ENCODE results near the gene PLPP2. TPM values are rescaled to one million over a fixed set of nuclear protein-coding genes. Genes with fewer than 3 reads are reported as not detected.

The PLPP2 gene
- total RNA-seq, 2 experiments from 2014 or later: 0.03 to 0.80 TPM

- ChIA-PET POLR2A (no interaction called here), CTCF (ENCODE audit: unreplicated experiment) (no interaction called here)
- Histone ChIP-seq H3K9me3 (ENCODE audit: low read length) (no peaks in the 10 kb centered on the region), H3K36me3 (ENCODE audit: insufficient read depth, low read length) (no peaks in the 10 kb centered on the region), H3K27ac (ENCODE audit: low read depth, low read length, poor library complexity, severe bottlenecking) (no peak overlapping the region), H3K79me2 (ENCODE audit: insufficient read depth, low read depth, low read length) (no peaks in the 10 kb centered on the region), H3K4me1 (ENCODE audit: insufficient read depth, low read length, poor library complexity, severe bottlenecking) (no peaks in the 10 kb centered on the region), H2AFZ (ENCODE audit: low read length) (no peak overlapping the region), H3K9me2 (ENCODE audit: insufficient read depth, low read length) (no peaks in the 10 kb centered on the region), H3K4me2 (ENCODE audit: low read length) (no peak overlapping the region), H3K4me3 (ENCODE audit: low read depth, low read length, poor library complexity, severe bottlenecking) (no peak overlapping the region), H4K20me1 (ENCODE audit: insufficient read depth, low read length) (no peaks in the 10 kb centered on the region)
- TF ChIP-seq EZH2phosphoT487 (IDR thresholded peaks at IDR 0.05; ENCODE audit: borderline replicate concordance, low read depth, low read length) (no peak), CTCF (conservative IDR thresholded peaks at IDR 0.05; ENCODE audit: low read length) (no peak)
- no peak for DNase-seq (ENCODE audit: low spot score)
- intact Hi-C loops (cut with micrococcal nuclease; ENCODE audit: unreplicated experiment): no loop called here
- BruUV-seq (replicated peaks): no TSS peak
Measured at GRCh38 chr19:291561-292280, 518 bp upstream of the PLPP2 start.

- DNase-seq (ENCODE audit: low spot score): no peak
- ChIA-PET CTCF (ENCODE audit: unreplicated experiment) (no interaction called here), POLR2A (no interaction called here)
- no peak overlapping the region for H3K4me2 ChIP-seq (ENCODE audit: low read length)
- no peaks in the 10 kb centered on the region for H3K36me3 ChIP-seq (ENCODE audit: insufficient read depth, low read length)
- TF ChIP-seq EZH2phosphoT487 (IDR thresholded peaks at IDR 0.05; ENCODE audit: borderline replicate concordance, low read depth, low read length) (no peak), CTCF (conservative IDR thresholded peaks at IDR 0.05; ENCODE audit: low read length) (no peak)
- H3K4me1 ChIP-seq (ENCODE audit: insufficient read depth, low read length, poor library complexity, severe bottlenecking): no peaks in the 10 kb centered on the region
- no TSS peak for BruUV-seq (replicated peaks)
- intact Hi-C loops (cut with micrococcal nuclease; ENCODE audit: unreplicated experiment): no loop called here
- H3K27ac ChIP-seq (ENCODE audit: low read depth, low read length, poor library complexity, severe bottlenecking): no peak overlapping the region
- no peaks in the 10 kb centered on the region for H3K79me2 ChIP-seq (ENCODE audit: insufficient read depth, low read depth, low read length)
- no peaks in the 10 kb centered on the region for H3K9me2 ChIP-seq (ENCODE audit: insufficient read depth, low read length)
- H2AFZ ChIP-seq (ENCODE audit: low read length): no peak overlapping the region
- no peaks in the 10 kb centered on the region for H4K20me1 ChIP-seq (ENCODE audit: insufficient read depth, low read length)
- H3K4me3 ChIP-seq (ENCODE audit: low read depth, low read length, poor library complexity, severe bottlenecking): no peak overlapping the region
- no peaks in the 10 kb centered on the region for H3K9me3 ChIP-seq (ENCODE audit: low read length)
Measured at GRCh38 chr19:290372-291005, 714 bp downstream of the PLPP2 start.

Data from OCI-LY7 (cell line).